K562 (cell line): ENCODE results near the gene TSKS. TPM values are rescaled to one million over a fixed set of nuclear protein-coding genes. Genes with fewer than 3 reads are reported as not detected.

Experiments used
- CBX3 ChIP-seq, 2 experiments: IDR thresholded peaks; 1 replicate in 1 of 2; 2 replicates in 1 of 2; pipeline ENCODE4 v1.6.1; 2012; ENCODE audit warnings: inconsistent platforms in 2 of 2, low read length in 2 of 2, borderline replicate concordance in 1 of 2, control low read depth in 1 of 2
- FIP1L1 ChIP-seq: fragments of 200-400 bp; formaldehyde crosslinking; IDR thresholded peaks from 2 replicates; pipeline ENCODE4 v1.6.1; 2018; ENCODE audit warnings: mild to moderate bottlenecking, low read depth, low read length; ENCODE audit not compliant: poor library complexity, severe bottlenecking
- GABPB2 ChIP-seq: fragments of 250-450 bp; sonication (Bioruptor Pico); conservative IDR thresholded peaks from 2 replicates; pipeline ENCODE4 v1.5.1; 2021; ENCODE audit warnings: mild to moderate bottlenecking
- HMG20B ChIP-seq: fragments of 250-450 bp; sonication (Bioruptor Pico); IDR thresholded peaks from 2 replicates; pipeline ENCODE4 v1.5.0; 2021; ENCODE audit warnings: mild to moderate bottlenecking
- NR2C1 ChIP-seq, 2 experiments: fragments of 450-650 bp; IDR thresholded peaks; 2 replicates each; pipeline ENCODE4 v1.6.1; 2017; ENCODE audit warnings: mild to moderate bottlenecking in 2 of 2, antibody characterized with exemption in 1 of 2, inconsistent platforms in 1 of 2, missing compliant biosample characterization in 1 of 2, missing genetic modification characterization in 1 of 2
- TAF9B ChIP-seq: fragments of 450-650 bp; IDR thresholded peaks from 2 replicates; pipeline ENCODE4 v1.6.1; 2018; ENCODE audit warnings: mild to moderate bottlenecking; ENCODE audit not compliant: partially characterized antibody
- ZBTB40 ChIP-seq, 2 experiments: fragments of 450-650 bp in 1 of 2; sonication (generic) in 1 of 2; formaldehyde crosslinking in 1 of 2; IDR thresholded peaks; 2 replicates each; pipeline versions ENCODE4 v1.7.1 to v1.9.0; 2016 to 2022; ENCODE audit warnings: inconsistent platforms in 1 of 2, mild to moderate bottlenecking in 1 of 2, missing genetic modification reagents in 1 of 2
- ZNF354B ChIP-seq: fragments of 250-450 bp; sonication (Bioruptor Pico); IDR thresholded peaks from 2 replicates; pipeline ENCODE4 v1.4.0; 2020
- polyA plus RNA-seq, 8 experiments: library from polyadenylated mRNA; depleted of rRNA in 4 of 8; stranded (reverse) in 5 of 8; unstranded in 3 of 8; fragments of >200 nt; fragmentation: Nextera tagmentation in 2 of 8; fragmentation: Illumina TruSeq in 1 of 8; extraction: Ambion mirVana in 2 of 8; extraction: Trizol in 1 of 8; gene quantifications; 2 replicates each; pipeline versions ENCODE4 v1.2.1 to v1.2.3, GENCODE V29; 2011 to 2014; ENCODE audit warnings: inconsistent platforms in 1 of 8, missing spikeins in 1 of 8
- total RNA-seq, 7 experiments: library from RNA; depleted of rRNA in 6 of 7; stranded (reverse); fragments of >200 nt in 6 of 7; fragmentation: Illumina TruSeq in 2 of 7; extraction: Trizol in 2 of 7; gene quantifications; 2 replicates each; pipeline versions ENCODE4 v1.2.1 to v1.2.3, GENCODE V29; 2011 to 2021; ENCODE audit warnings: low replicate concordance in 1 of 7
- TF ChIP-seq, protein P1 (sequence below): conservative IDR thresholded peaks from 2 replicates; pipeline ENCODE4 v1.6.1; 2011; ENCODE audit warnings: low read depth, mild to moderate bottlenecking, low read length; ENCODE audit not compliant: control insufficient read depth
- TF ChIP-seq, protein P2 (sequence below): sonication (generic); formaldehyde crosslinking; IDR thresholded peaks from 2 replicates; pipeline ENCODE4 v1.8.0; 2022; ENCODE audit warnings: mild to moderate bottlenecking, missing genetic modification reagents

Gene TSKS
- total and polyA plus RNA-seq, 9 of the 15 experiments (the other 6 are each of a cell fraction or from before 2014, with no cell fraction given) = 0.14 to 4.5 (median 0.80) TPM

DNA sequence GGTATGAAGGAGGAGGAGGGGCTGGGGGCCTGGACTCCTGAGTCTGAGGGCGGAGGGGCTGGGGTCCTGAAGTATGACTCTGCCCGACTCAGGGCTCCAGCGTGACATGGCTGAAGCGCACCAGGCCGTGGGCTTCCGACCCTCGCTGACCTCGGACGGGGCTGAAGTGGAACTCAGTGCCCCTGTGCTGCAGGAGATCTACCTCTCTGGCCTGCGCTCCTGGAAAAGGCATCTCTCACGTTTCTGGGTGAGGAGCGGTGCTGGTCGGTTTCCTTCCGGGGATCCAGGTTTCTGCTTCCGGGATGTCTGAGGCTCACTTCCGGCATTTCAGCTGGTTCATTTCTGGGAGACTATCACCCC is 71.0 kb downstream of the TSKS start (continued):
- TF ChIP-seq ZBTB40 (IDR thresholded peaks at IDR 0.05) = peak; percentile 81
- TF ChIP-seq ZBTB40 (CRISPR knock-in tag; IDR thresholded peaks at IDR 0.05) = no peak
- TF ChIP-seq GABPB2 = no peak
- no peak for TF ChIP-seq CBX3 (IDR thresholded peaks at IDR 0.05; ENCODE audit: borderline replicate concordance in 1 of 2, low read length in 2 of 2)
- peak; percentile 88 for TF ChIP-seq NR2C1 (IDR thresholded peaks at IDR 0.05)
- TF ChIP-seq NR2C1 (tag; IDR thresholded peaks at IDR 0.05) = peak; percentile 85
- TF ChIP-seq FIP1L1 = no peak
- TF ChIP-seq, protein P1, sequence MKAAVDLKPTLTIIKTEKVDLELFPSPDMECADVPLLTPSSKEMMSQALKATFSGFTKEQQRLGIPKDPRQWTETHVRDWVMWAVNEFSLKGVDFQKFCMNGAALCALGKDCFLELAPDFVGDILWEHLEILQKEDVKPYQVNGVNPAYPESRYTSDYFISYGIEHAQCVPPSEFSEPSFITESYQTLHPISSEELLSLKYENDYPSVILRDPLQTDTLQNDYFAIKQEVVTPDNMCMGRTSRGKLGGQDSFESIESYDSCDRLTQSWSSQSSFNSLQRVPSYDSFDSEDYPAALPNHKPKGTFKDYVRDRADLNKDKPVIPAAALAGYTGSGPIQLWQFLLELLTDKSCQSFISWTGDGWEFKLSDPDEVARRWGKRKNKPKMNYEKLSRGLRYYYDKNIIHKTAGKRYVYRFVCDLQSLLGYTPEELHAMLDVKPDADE = no peak
- no peak for TF ChIP-seq HMG20B (CRISPR knock-in tag)
- TF ChIP-seq, protein P2, sequence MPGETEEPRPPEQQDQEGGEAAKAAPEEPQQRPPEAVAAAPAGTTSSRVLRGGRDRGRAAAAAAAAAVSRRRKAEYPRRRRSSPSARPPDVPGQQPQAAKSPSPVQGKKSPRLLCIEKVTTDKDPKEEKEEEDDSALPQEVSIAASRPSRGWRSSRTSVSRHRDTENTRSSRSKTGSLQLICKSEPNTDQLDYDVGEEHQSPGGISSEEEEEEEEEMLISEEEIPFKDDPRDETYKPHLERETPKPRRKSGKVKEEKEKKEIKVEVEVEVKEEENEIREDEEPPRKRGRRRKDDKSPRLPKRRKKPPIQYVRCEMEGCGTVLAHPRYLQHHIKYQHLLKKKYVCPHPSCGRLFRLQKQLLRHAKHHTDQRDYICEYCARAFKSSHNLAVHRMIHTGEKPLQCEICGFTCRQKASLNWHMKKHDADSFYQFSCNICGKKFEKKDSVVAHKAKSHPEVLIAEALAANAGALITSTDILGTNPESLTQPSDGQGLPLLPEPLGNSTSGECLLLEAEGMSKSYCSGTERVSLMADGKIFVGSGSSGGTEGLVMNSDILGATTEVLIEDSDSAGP (CRISPR knock-in tag) = no peak
- no peak for TF ChIP-seq TAF9B
- TF ChIP-seq ZNF354B (CRISPR knock-in tag) = no peak
